Measurements from ENCODE around the gene PAX5.

Gene PAX5

DNA sequence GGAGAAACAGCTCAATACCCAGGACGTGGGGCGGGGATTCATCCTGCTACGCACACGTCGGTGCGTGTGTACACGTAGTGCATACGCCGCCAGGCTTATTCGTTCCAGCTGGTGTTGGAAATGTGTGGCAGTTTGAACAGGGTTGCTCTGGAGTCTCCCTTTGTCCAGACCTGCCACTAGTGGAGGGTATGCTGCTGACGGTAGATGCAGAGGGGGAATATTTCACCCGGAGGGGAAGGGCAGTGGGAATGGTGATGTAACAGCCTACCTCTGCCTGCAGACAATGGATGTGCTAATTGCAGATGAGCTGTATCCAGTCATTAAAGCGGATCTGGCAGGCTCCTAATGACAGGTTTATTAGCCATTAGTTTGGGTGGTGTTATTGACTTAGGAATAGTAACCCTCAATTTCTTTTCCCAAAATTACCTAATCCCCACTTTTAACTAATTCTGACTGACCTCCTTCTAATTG, 142.7 kb downstream of the PAX5 start:
- H3K4me2 ChIP-seq (ENCODE audit: insufficient read depth, low read length) = no peak overlapping the region
- H3K4me3 ChIP-seq (ENCODE audit: low read depth in 1 of 2, low read length in 2 of 2) = no peak overlapping the region
- H2AFZ ChIP-seq (ENCODE audit: low read depth, low read length) = no peak overlapping the region
- H3K9ac ChIP-seq (ENCODE audit: low read depth, low read length) = no peak overlapping the region
- H3K79me2 ChIP-seq (ENCODE audit: insufficient read depth, low read length) = no peaks in the 10 kb centered on the region
- TF ChIP-seq, protein P1, sequence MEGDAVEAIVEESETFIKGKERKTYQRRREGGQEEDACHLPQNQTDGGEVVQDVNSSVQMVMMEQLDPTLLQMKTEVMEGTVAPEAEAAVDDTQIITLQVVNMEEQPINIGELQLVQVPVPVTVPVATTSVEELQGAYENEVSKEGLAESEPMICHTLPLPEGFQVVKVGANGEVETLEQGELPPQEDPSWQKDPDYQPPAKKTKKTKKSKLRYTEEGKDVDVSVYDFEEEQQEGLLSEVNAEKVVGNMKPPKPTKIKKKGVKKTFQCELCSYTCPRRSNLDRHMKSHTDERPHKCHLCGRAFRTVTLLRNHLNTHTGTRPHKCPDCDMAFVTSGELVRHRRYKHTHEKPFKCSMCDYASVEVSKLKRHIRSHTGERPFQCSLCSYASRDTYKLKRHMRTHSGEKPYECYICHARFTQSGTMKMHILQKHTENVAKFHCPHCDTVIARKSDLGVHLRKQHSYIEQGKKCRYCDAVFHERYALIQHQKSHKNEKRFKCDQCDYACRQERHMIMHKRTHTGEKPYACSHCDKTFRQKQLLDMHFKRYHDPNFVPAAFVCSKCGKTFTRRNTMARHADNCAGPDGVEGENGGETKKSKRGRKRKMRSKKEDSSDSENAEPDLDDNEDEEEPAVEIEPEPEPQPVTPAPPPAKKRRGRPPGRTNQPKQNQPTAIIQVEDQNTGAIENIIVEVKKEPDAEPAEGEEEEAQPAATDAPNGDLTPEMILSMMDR (IDR thresholded peaks at IDR 0.05; ENCODE audit: borderline replicate concordance, extremely low read depth, low read length, poor library complexity, severe bottlenecking) = no peak
- no peak for TF ChIP-seq EZH2 (IDR thresholded peaks at IDR 0.05; ENCODE audit: borderline replicate concordance, low read depth, low read length, severe bottlenecking)
- ATAC-seq (ENCODE audit: insufficient read depth, low read depth) (no peak), DNase-seq (no peak)
- H3K36me3 ChIP-seq (ENCODE audit: insufficient read depth, low read length) = no peaks in the 10 kb centered on the region
- no peak overlapping the region for H3K27ac ChIP-seq (ENCODE audit: low read length)
- H3K27me3 ChIP-seq (ENCODE audit: insufficient read depth, low read length, poor library complexity) = peaks cover 10% of the 10 kb centered on the region
- no peaks in the 10 kb centered on the region for H3K4me1 ChIP-seq (ENCODE audit: insufficient read depth, low read length)
- no peaks in the 10 kb centered on the region; the same call in 1 of the 2 replicates for H4K20me1 ChIP-seq (ENCODE audit: insufficient read depth, low read length)
- H3K9me3 ChIP-seq (ENCODE audit: insufficient read depth, low read length, severe bottlenecking) = no peaks in the 10 kb centered on the region

DNA sequence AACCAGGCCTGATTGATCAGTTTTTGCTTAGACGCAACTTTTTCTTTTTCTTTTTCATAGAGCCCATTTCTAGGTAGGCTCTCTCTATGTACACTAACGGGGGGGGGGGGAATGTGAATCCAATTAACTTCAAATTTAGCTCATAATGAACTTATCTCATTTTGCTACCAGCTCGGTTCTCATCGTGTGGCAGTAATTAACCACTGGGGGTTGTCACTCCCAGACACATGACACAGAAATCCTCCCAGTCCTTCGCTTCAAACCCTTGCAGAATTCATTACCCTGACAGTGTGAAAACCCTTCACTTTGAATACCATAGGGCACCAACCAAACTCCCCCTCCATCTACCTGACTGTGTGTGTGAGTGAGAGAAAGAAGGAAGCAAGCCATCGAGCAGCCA, 144.2 kb downstream of the PAX5 start:
- Histone ChIP-seq H3K4me3 (ENCODE audit: low read depth in 1 of 2, low read length in 2 of 2) (no peak overlapping the region), H3K4me1 (ENCODE audit: insufficient read depth, low read length) (no peaks in the 10 kb centered on the region), H3K27ac (ENCODE audit: low read length) (no peak overlapping the region), H3K9me3 (ENCODE audit: insufficient read depth, low read length, severe bottlenecking) (no peaks in the 10 kb centered on the region), H3K9ac (ENCODE audit: low read depth, low read length) (no peak overlapping the region), H3K27me3 (ENCODE audit: insufficient read depth, low read length, poor library complexity) (peaks cover 13% of the 10 kb centered on the region), H2AFZ (ENCODE audit: low read depth, low read length) (no peak overlapping the region), H3K79me2 (ENCODE audit: insufficient read depth, low read length) (no peaks in the 10 kb centered on the region), H4K20me1 (ENCODE audit: insufficient read depth, low read length) (no peaks in the 10 kb centered on the region; the same call in 1 of the 2 replicates), H3K4me2 (ENCODE audit: insufficient read depth, low read length) (no peak overlapping the region), H3K36me3 (ENCODE audit: insufficient read depth, low read length) (no peaks in the 10 kb centered on the region)
- TF ChIP-seq EZH2 (IDR thresholded peaks at IDR 0.05; ENCODE audit: borderline replicate concordance, low read depth, low read length, severe bottlenecking) = no peak
- TF ChIP-seq, protein P1 (IDR thresholded peaks at IDR 0.05; ENCODE audit: borderline replicate concordance, extremely low read depth, low read length, poor library complexity, severe bottlenecking) = no peak
- DNase-seq (no peak), ATAC-seq (ENCODE audit: insufficient read depth, low read depth) (no peak)

DNA sequence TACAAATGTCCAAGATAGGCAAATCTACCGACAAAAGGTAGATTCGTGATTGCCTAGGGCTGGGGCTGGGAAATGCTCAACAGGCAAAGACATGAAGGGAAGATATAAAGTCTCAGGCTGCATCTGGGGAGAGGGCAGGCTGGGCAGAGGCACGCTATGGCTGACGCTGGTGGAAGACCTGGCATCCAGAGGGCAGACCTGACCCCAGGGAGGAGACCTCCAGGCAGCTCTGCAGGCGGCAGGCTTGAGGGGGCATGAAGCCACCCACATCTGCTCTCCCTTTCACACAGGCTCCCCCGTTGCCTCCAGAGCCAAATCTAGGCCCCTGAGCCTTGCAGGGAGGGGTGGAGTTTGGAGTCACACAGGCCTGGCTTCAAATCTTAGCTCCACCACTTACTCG, 145.5 kb downstream of the PAX5 start:
- Histone ChIP-seq H3K79me2 (ENCODE audit: insufficient read depth, low read length) (no peaks in the 10 kb centered on the region), H3K4me2 (ENCODE audit: insufficient read depth, low read length) (no peak overlapping the region), H3K9ac (ENCODE audit: low read depth, low read length) (no peak overlapping the region), H3K27ac (ENCODE audit: low read length) (no peak overlapping the region), H3K9me3 (ENCODE audit: insufficient read depth, low read length, severe bottlenecking) (no peaks in the 10 kb centered on the region), H3K27me3 (ENCODE audit: insufficient read depth, low read length, poor library complexity) (peaks cover 13% of the 10 kb centered on the region), H3K4me3 (ENCODE audit: low read depth in 1 of 2, low read length in 2 of 2) (no peak overlapping the region), H3K36me3 (ENCODE audit: insufficient read depth, low read length) (no peaks in the 10 kb centered on the region), H4K20me1 (ENCODE audit: insufficient read depth, low read length) (no peaks in the 10 kb centered on the region; the same call in 1 of the 2 replicates), H2AFZ (ENCODE audit: low read depth, low read length) (no peak overlapping the region), H3K4me1 (ENCODE audit: insufficient read depth, low read length) (no peaks in the 10 kb centered on the region)
- no peak for ATAC-seq (ENCODE audit: insufficient read depth, low read depth)
- no peak for DNase-seq
- no peak for TF ChIP-seq EZH2 (IDR thresholded peaks at IDR 0.05; ENCODE audit: borderline replicate concordance, low read depth, low read length, severe bottlenecking)
- TF ChIP-seq, protein P1 (IDR thresholded peaks at IDR 0.05; ENCODE audit: borderline replicate concordance, extremely low read depth, low read length, poor library complexity, severe bottlenecking) = no peak

DNA sequence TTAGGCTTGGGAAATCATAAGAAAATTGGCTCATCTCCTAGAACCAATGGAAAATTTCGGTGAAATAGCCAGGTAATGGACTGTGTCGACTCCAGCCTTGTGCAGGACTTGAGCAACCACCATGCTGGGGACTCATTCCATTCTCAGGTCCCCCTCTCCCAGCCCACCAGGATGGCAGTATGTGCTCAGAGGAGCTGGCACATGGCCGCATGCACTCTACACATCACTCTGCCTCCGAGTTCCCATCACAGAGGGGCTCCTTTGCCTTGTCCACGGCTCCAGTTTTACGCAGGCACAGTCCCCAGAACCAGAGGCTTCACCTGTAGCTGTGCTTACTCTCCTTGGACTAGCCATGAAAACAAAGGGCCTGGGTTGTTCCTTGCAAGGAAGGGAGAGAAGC, 149.3 kb downstream of the PAX5 start:
- no peak for DNase-seq
- Histone ChIP-seq H3K27ac (ENCODE audit: low read length) (no peak overlapping the region), H3K36me3 (ENCODE audit: insufficient read depth, low read length) (no peaks in the 10 kb centered on the region), H3K4me2 (ENCODE audit: insufficient read depth, low read length) (no peak overlapping the region), H3K9me3 (ENCODE audit: insufficient read depth, low read length, severe bottlenecking) (no peaks in the 10 kb centered on the region), H2AFZ (ENCODE audit: low read depth, low read length) (no peak overlapping the region), H3K4me3 (ENCODE audit: low read depth in 1 of 2, low read length in 2 of 2) (no peak overlapping the region), H3K27me3 (ENCODE audit: insufficient read depth, low read length, poor library complexity) (peaks cover 11% of the 10 kb centered on the region), H3K79me2 (ENCODE audit: insufficient read depth, low read length) (no peaks in the 10 kb centered on the region), H3K9ac (ENCODE audit: low read depth, low read length) (no peak overlapping the region), H4K20me1 (ENCODE audit: insufficient read depth, low read length) (no peaks in the 10 kb centered on the region; the same call in 1 of the 2 replicates), H3K4me1 (ENCODE audit: insufficient read depth, low read length) (no peaks in the 10 kb centered on the region)
- ATAC-seq (ENCODE audit: insufficient read depth, low read depth) = no peak
- TF ChIP-seq, protein P1 (IDR thresholded peaks at IDR 0.05; ENCODE audit: borderline replicate concordance, extremely low read depth, low read length, poor library complexity, severe bottlenecking) = no peak
- TF ChIP-seq EZH2 (IDR thresholded peaks at IDR 0.05; ENCODE audit: borderline replicate concordance, low read depth, low read length, severe bottlenecking) = no peak
